Measurements from ENCODE around the gene HOXC6. TPM values are rescaled to one million over a fixed set of nuclear protein-coding genes. Genes with fewer than 3 reads are reported as not detected.

The HOXC6 gene
- total and polyA plus RNA-seq, 9 donors: 3.9 to 56.1 (median 23.3) TPM

- Histone ChIP-seq H3K4me3 (no peak overlapping the region), H3K27me3 (no peaks in the 10 kb centered on the region), H3K36me3 (no peaks in the 10 kb centered on the region), H3K27ac (peak overlapping the region in 1 of 2 donors; percentile 39), H3K4me1 (ENCODE audit: insufficient read depth) (no peaks in the 10 kb centered on the region), H3K9me3 (no peaks in the 10 kb centered on the region)
- no peak for DNase-seq
- TF ChIP-seq POLR2A (IDR thresholded peaks at IDR 0.05): no peak
- TF ChIP-seq CTCF (IDR thresholded peaks at IDR 0.05): no peak
- TF ChIP-seq EP300 (IDR thresholded peaks at IDR 0.05): no peak
- intact Hi-C loops (cut with DNase I): no loop called here
- 77 to 81% (median 80%) methylated on average over 6 of the region's 6 CpGs for WGBS, 3 donors
Observed at GRCh38 chr12:54012631-54013409, 15.4 kb upstream of the HOXC6 start.

GRCh38 chr12:54014377-54015017 lies 13.7 kb upstream of the HOXC6 start:
- Histone ChIP-seq H3K27ac (peak overlapping the region in 1 of 2 donors; percentile 78), H3K36me3 (no peaks in the 10 kb centered on the region), H3K9me3 (no peaks in the 10 kb centered on the region), H3K4me1 (ENCODE audit: insufficient read depth) (no peaks in the 10 kb centered on the region), H3K27me3 (no peaks in the 10 kb centered on the region), H3K4me3 (no peak overlapping the region)
- intact Hi-C loops (cut with DNase I): no loop called here
- TF ChIP-seq CTCF (IDR thresholded peaks at IDR 0.05) (no peak), EP300 (IDR thresholded peaks at IDR 0.05) (no peak), POLR2A (IDR thresholded peaks at IDR 0.05) (no peak)
- peak in 1 of 5 donors; percentile 47 for DNase-seq
- WGBS, 3 donors: 60 to 74% (median 71%) methylated on average over 36 of the region's 36 CpGs

- Histone ChIP-seq H3K4me3 (no peak overlapping the region), H3K36me3 (no peaks in the 10 kb centered on the region), H3K4me1 (ENCODE audit: insufficient read depth) (no peaks in the 10 kb centered on the region), H3K27ac (no peak overlapping the region), H3K27me3 (no peaks in the 10 kb centered on the region), H3K9me3 (no peaks in the 10 kb centered on the region)
- intact Hi-C loops (cut with DNase I): no loop called here
- TF ChIP-seq CTCF (IDR thresholded peaks at IDR 0.05): no peak
- TF ChIP-seq EP300 (IDR thresholded peaks at IDR 0.05): no peak
- no peak for TF ChIP-seq POLR2A (IDR thresholded peaks at IDR 0.05)
- DNase-seq: peak in 1 of 5 donors; percentile 34
- 82 to 86% (median 85%) methylated on average over 23 of the region's 23 CpGs for WGBS, 3 donors
Observed at GRCh38 chr12:54015018-54015931, 13.0 kb upstream of the HOXC6 start.

GRCh38 chr12:54016051-54016450 lies 12.2 kb upstream of the HOXC6 start:
- Histone ChIP-seq H3K27ac (peak overlapping the region in 1 of 2 donors; percentile 95), H3K4me1 (ENCODE audit: insufficient read depth) (no peaks in the 10 kb centered on the region), H3K9me3 (no peaks in the 10 kb centered on the region), H3K36me3 (no peaks in the 10 kb centered on the region), H3K4me3 (peak overlapping the region; percentile 56), H3K27me3 (no peaks in the 10 kb centered on the region)
- peak in 1 of 5 donors; percentile 71 for DNase-seq
- intact Hi-C loops (cut with DNase I): no loop called here
- 34 to 46% (median 36%) methylated on average over 3 of the region's 3 CpGs for WGBS, 3 donors
- TF ChIP-seq CTCF (IDR thresholded peaks at IDR 0.05) (no peak), POLR2A (IDR thresholded peaks at IDR 0.05) (no peak), EP300 (IDR thresholded peaks at IDR 0.05) (no peak)
